ENCODE data around the gene PPP4R2.

Gene PPP4R2

GRCh38 chr3:73084170-73084569, 87.6 kb downstream of the PPP4R2 start:
- DNase-seq (ENCODE audit: low read depth in 1 of 2, low spot score in 1 of 2), result no peak

GRCh38 chr3:73086071-73086494, 89.5 kb downstream of the PPP4R2 start:
- DNase-seq (ENCODE audit: low read depth in 1 of 2, low spot score in 1 of 2), result peak in 1 of 2 experiments; percentile 35
- no peak overlapping the region for H3K4me3 ChIP-seq (replicated peaks; ENCODE audit: insufficient read depth, low read length)
- H3K27ac ChIP-seq (replicated peaks), result no peak overlapping the region
- no peaks in the 10 kb centered on the region for H3K27me3 ChIP-seq (ENCODE audit: insufficient read depth, poor library complexity, severe bottlenecking)
- no peak for TF ChIP-seq REST (IDR thresholded peaks at IDR 0.05; ENCODE audit: insufficient replicate concordance, low read depth)
- no peak for TF ChIP-seq GABPA (IDR thresholded peaks at IDR 0.05; ENCODE audit: low read depth)
- no peak for TF ChIP-seq SPI1 (IDR thresholded peaks at IDR 0.05; ENCODE audit: borderline replicate concordance, low read depth)
- TF ChIP-seq POLR2AphosphoS5 (IDR thresholded peaks at IDR 0.05; ENCODE audit: low read depth), result no peak
- TF ChIP-seq CTCF (IDR thresholded peaks at IDR 0.05; ENCODE audit: insufficient read depth, low read length), result peak; percentile 32

More at GRCh38 chr3:73084170-73084569, 87.6 kb downstream of the PPP4R2 start:
- H3K4me3 ChIP-seq (replicated peaks; ENCODE audit: insufficient read depth, low read length), result no peak overlapping the region
- H3K27ac ChIP-seq (replicated peaks), result no peak overlapping the region
- TF ChIP-seq REST (IDR thresholded peaks at IDR 0.05; ENCODE audit: insufficient replicate concordance, low read depth) (no peak), GABPA (IDR thresholded peaks at IDR 0.05; ENCODE audit: low read depth) (no peak), CTCF (IDR thresholded peaks at IDR 0.05; ENCODE audit: insufficient read depth, low read length) (no peak), POLR2AphosphoS5 (IDR thresholded peaks at IDR 0.05; ENCODE audit: low read depth) (no peak), SPI1 (IDR thresholded peaks at IDR 0.05; ENCODE audit: borderline replicate concordance, low read depth) (no peak)
- no peaks in the 10 kb centered on the region for H3K27me3 ChIP-seq (ENCODE audit: insufficient read depth, poor library complexity, severe bottlenecking)

- Histone ChIP-seq H3K4me3 (replicated peaks; ENCODE audit: insufficient read depth, low read length) (no peak overlapping the region), H3K27me3 (ENCODE audit: insufficient read depth, poor library complexity, severe bottlenecking) (no peaks in the 10 kb centered on the region), H3K27ac (replicated peaks) (peak overlapping the region; percentile 45)
- peak in 1 of 2 experiments; percentile 54 for DNase-seq (ENCODE audit: low read depth in 1 of 2, low spot score in 1 of 2)
- no peak for TF ChIP-seq REST (IDR thresholded peaks at IDR 0.05; ENCODE audit: insufficient replicate concordance, low read depth)
- peak; percentile 44 for TF ChIP-seq CTCF (IDR thresholded peaks at IDR 0.05; ENCODE audit: insufficient read depth, low read length)
- no peak for TF ChIP-seq GABPA (IDR thresholded peaks at IDR 0.05; ENCODE audit: low read depth)
- TF ChIP-seq SPI1 (IDR thresholded peaks at IDR 0.05; ENCODE audit: borderline replicate concordance, low read depth), result no peak
- no peak for TF ChIP-seq POLR2AphosphoS5 (IDR thresholded peaks at IDR 0.05; ENCODE audit: low read depth)
These were observed 97.5 kb downstream of the PPP4R2 start for GRCh38 chr3:73094129-73094528.
